ENCODE data around the gene SRGAP2C.
"Not testable (repeated sequence)": the region's sequence is repeated elsewhere in the genome, so short reads cannot be mapped to it uniquely, and the experiment has no call there.

GRCh38 chr1:121269973-121270372, 85.2 kb downstream of the SRGAP2C start:
- not testable (repeated sequence) for TF ChIP-seq CTCF (optimal IDR thresholded peaks at IDR 0.05 in 1 of 3, IDR thresholded peaks at IDR 0.05 in 1 of 3, conservative IDR thresholded peaks at IDR 0.05 in 1 of 3; ENCODE audit: extremely low read depth in 1 of 3, insufficient read depth in 2 of 3, low read length in 3 of 3); EZH2 (IDR thresholded peaks at IDR 0.05; ENCODE audit: low read length)
